K562 (cell line): Measurements from ENCODE around the gene NDUFAF5. TPM values are rescaled to one million over a fixed set of nuclear protein-coding genes. Genes with fewer than 3 reads are reported as not detected.

ENCODE experiments used
- BRCA1 ChIP-seq, 2 experiments: fragments of 450-650 bp in 1 of 2; sonication (generic) in 1 of 2; formaldehyde crosslinking in 1 of 2; IDR thresholded peaks; 2 replicates each; pipeline versions ENCODE4 v1.5.0 to v1.6.1; 2017 to 2020; ENCODE audit warnings: mild to moderate bottlenecking in 1 of 2, missing genetic modification reagents in 1 of 2
- C11orf30 ChIP-seq: fragments of 450-650 bp; IDR thresholded peaks from 2 replicates; pipeline ENCODE4 v1.6.1; 2016; ENCODE audit warnings: low read depth, mild to moderate bottlenecking
- CREM ChIP-seq: IDR thresholded peaks from 2 replicates; pipeline ENCODE4 v1.6.1; 2014; ENCODE audit warnings: antibody characterized with exemption, low read depth
- DNMT1 ChIP-seq: fragments of 450-650 bp; IDR thresholded peaks from 2 replicates; pipeline ENCODE4 v1.6.1; 2016; ENCODE audit warnings: antibody characterized with exemption, mild to moderate bottlenecking
- E2F5 ChIP-seq: sonication (generic); formaldehyde crosslinking; IDR thresholded peaks from 2 replicates; pipeline ENCODE4 v1.8.0; 2022; ENCODE audit warnings: mild to moderate bottlenecking, missing genetic modification reagents
- GTF3C2 ChIP-seq: IDR thresholded peaks from 3 replicates; pipeline ENCODE4 v1.6.1; 2011; ENCODE audit warnings: borderline replicate concordance, mild to moderate bottlenecking, moderate library complexity; ENCODE audit not compliant: insufficient read length; ENCODE audit errors: extremely low read depth
- IRF2 ChIP-seq: sonication (generic); formaldehyde crosslinking; IDR thresholded peaks from 2 replicates; pipeline ENCODE4 v1.8.1; 2022; ENCODE audit warnings: mild to moderate bottlenecking, missing genetic modification reagents
- JUN ChIP-seq, 2 experiments: sonication (generic) in 1 of 2; formaldehyde crosslinking in 1 of 2; IDR thresholded peaks; 2 replicates each; pipeline versions ENCODE4 v1.6.1 to v1.8.0; 2012 to 2022; ENCODE audit warnings: borderline replicate concordance in 2 of 2, mild to moderate bottlenecking in 2 of 2, improper control_type of control experiment in 1 of 2, low read depth in 1 of 2, low read length in 1 of 2, missing genetic modification reagents in 1 of 2
- KAT8 ChIP-seq: fragments of 450-650 bp; IDR thresholded peaks from 2 replicates; pipeline ENCODE4 v1.6.1; 2016; ENCODE audit warnings: low read depth, mild to moderate bottlenecking
- MLX ChIP-seq, 2 experiments: fragments of 450-650 bp in 1 of 2; sonication (generic) in 1 of 2; formaldehyde crosslinking; conservative IDR thresholded peaks; 2 replicates each; pipeline versions ENCODE4 v1.4.0 to v1.8.1; 2020 to 2022; ENCODE audit warnings: mild to moderate bottlenecking in 1 of 2, missing genetic modification reagents in 1 of 2
- NFE2L1 ChIP-seq: fragments of 450-650 bp; IDR thresholded peaks from 2 replicates; pipeline ENCODE4 v1.6.1; 2016; ENCODE audit warnings: missing genetic modification characterization, low read depth, mild to moderate bottlenecking, missing compliant biosample characterization, moderate library complexity, borderline replicate concordance
- NFIC ChIP-seq: fragments of 450-650 bp; IDR thresholded peaks from 2 replicates; pipeline ENCODE4 v1.6.1; 2017; ENCODE audit warnings: mild to moderate bottlenecking, inconsistent platforms
- NONO ChIP-seq, 2 experiments: fragments of 200-400 bp in 1 of 2; fragments of 450-650 bp in 1 of 2; formaldehyde crosslinking in 1 of 2; IDR thresholded peaks; 2 replicates each; pipeline ENCODE4 v1.6.1; 2017; ENCODE audit warnings: low read depth in 2 of 2, mild to moderate bottlenecking in 2 of 2, moderate library complexity in 2 of 2, low read length in 1 of 2
- RBM39 ChIP-seq: fragments of 200-400 bp; formaldehyde crosslinking; optimal IDR thresholded peaks from 2 replicates; pipeline ENCODE3; 2018; ENCODE audit warnings: low read depth, low read length
- SIN3B ChIP-seq: fragments of 450-650 bp; IDR thresholded peaks from 2 replicates; pipeline ENCODE4 v1.6.1; 2017; ENCODE audit warnings: low read depth, mild to moderate bottlenecking, moderate library complexity
- ZHX1 ChIP-seq: fragments of 150-350 bp; conservative IDR thresholded peaks from 2 replicates; pipeline ENCODE4 v1.6.1; 2014; ENCODE audit warnings: low read length
- ZNF197 ChIP-seq: fragments of 200-800 bp; sonication (Bioruptor generic); IDR thresholded peaks from 2 replicates; pipeline ENCODE4 v1.6.1; 2016; ENCODE audit warnings: low read depth, missing genetic modification characterization, missing compliant biosample characterization
- ZNF23 ChIP-seq: fragments of 250-450 bp; sonication (Bioruptor Pico); IDR thresholded peaks from 2 replicates; pipeline ENCODE4 v1.4.0; 2020; ENCODE audit warnings: mild to moderate bottlenecking
- ZNF699 ChIP-seq: fragments of 250-450 bp; sonication (Bioruptor Pico); IDR thresholded peaks from 2 replicates; pipeline ENCODE4 v1.8.0; 2021; ENCODE audit warnings: mild to moderate bottlenecking, moderate library complexity; ENCODE audit not compliant: insufficient replicate concordance
- polyA plus RNA-seq, 8 experiments: library from polyadenylated mRNA; depleted of rRNA in 4 of 8; stranded (reverse) in 5 of 8; unstranded in 3 of 8; fragments of >200 nt; fragmentation: Nextera tagmentation in 2 of 8; fragmentation: Illumina TruSeq in 1 of 8; extraction: Ambion mirVana in 2 of 8; extraction: Trizol in 1 of 8; gene quantifications; 2 replicates each; pipeline versions ENCODE4 v1.2.1 to v1.2.3, GENCODE V29; 2011 to 2014; ENCODE audit warnings: inconsistent platforms in 1 of 8, missing spikeins in 1 of 8
- total RNA-seq, 7 experiments: library from RNA; depleted of rRNA in 6 of 7; stranded (reverse); fragments of >200 nt in 6 of 7; fragmentation: Illumina TruSeq in 2 of 7; extraction: Trizol in 2 of 7; gene quantifications; 2 replicates each; pipeline versions ENCODE4 v1.2.1 to v1.2.3, GENCODE V29; 2011 to 2021; ENCODE audit warnings: low replicate concordance in 1 of 7

Gene NDUFAF5
- total and polyA plus RNA-seq, 9 of the 15 experiments (the other 6 are each of a cell fraction or from before 2014, with no cell fraction given): 17.2 to 33.1 (median 27.3) TPM

GRCh38 chr20:13784893-13785715 is at the start of gene NDUFAF5, which contains the start of gene ESF1 (continued):
- TF ChIP-seq GTF3C2 (no peak), NONO (IDR thresholded peaks at IDR 0.05; ENCODE audit: low read depth in 2 of 2, low read length in 1 of 2) (no peak), ZNF23 (CRISPR knock-in tag) (no peak), SIN3B (no peak), BRCA1 (IDR thresholded peaks at IDR 0.05) (no peak), BRCA1 (CRISPR knock-in tag; IDR thresholded peaks at IDR 0.05) (no peak), C11orf30 (peak; percentile 90), RBM39 (no peak), E2F5 (no peak), CREM (peak; percentile 92), ZNF699 (CRISPR knock-in tag) (no peak), IRF2 (CRISPR knock-in tag) (no peak), MLX (CRISPR knock-in tag; conservative IDR thresholded peaks at IDR 0.05) (no peak), DNMT1 (no peak), ZHX1 (no peak), JUN (IDR thresholded peaks at IDR 0.05; ENCODE audit: borderline replicate concordance, low read depth, low read length) (peak; percentile 21; the same call in 1 of the 2 replicates), JUN (CRISPR knock-in tag; IDR thresholded peaks at IDR 0.05; ENCODE audit: borderline replicate concordance) (no peak), NFE2L1 (tag) (no peak), KAT8 (no peak), ZNF197 (CRISPR knock-in tag) (no peak), NFIC (peak; percentile 12; the same call in 1 of the 2 replicates)
